ENCODE results near the gene C8B.

Gene C8B

DNA sequence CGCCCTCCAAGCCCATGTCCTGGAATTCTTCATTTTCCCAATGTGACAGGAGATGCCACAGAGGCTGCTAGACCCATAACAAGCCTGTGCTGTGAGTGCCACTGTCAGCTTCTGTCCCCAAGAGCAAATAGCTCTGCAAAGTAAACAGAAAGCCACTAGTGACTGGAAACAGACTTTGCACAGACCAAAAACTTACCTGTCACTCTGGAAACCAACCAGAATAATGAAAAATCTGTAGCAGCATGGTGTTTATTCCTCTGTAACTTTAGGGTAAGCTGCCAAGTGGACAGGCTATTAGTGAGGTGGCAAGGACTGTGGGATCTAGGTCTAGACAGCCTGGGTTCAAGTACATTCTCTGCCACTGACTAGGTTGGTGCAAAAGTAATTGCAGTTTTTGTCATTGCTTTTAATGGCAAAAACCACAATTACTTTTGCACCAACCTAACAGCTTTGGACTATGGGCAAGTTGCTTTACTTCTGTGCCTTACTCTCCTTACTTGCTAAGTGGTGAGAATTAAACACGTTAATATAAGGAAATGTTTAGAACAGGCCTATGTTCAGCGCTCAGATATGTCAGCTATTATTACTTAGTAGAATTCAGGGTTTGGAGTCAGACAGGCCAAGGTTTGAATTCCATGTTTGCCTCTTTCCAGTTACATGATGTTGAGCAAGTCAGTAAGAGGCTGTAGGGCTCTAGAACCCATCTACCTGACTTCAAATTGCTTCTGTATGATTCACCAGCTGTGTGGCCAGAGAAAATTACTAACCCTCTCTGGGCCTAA is at the start of gene C8B:
Gene C8B, minus strand, starts transcription at position 100 of the 782 bp plus-strand sequence. Its CDS starts 67 bp downstream, at position 33.
- DNase-seq, result no peak

DNA sequence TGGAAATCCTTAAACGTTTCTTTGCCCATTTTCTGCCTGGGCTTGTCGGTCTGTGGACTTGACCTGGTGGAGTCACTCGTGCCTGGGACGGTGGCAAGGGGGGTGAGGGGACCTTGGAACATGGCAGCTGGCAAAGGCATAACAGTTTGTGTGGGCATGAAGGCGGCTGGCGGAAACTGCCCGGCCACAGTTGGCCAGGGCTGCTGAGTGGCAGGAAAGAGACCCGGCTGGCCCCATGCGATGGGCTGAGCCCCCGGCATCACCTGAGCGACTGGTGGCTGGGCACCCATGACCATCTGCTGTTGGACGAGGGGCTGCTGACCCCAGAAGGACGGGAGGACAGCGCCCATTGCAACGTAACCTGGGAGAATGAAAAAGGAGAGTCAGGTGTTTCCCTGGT is 49.3 kb upstream of the C8B start:
- DNase-seq, result no peak

DNA sequence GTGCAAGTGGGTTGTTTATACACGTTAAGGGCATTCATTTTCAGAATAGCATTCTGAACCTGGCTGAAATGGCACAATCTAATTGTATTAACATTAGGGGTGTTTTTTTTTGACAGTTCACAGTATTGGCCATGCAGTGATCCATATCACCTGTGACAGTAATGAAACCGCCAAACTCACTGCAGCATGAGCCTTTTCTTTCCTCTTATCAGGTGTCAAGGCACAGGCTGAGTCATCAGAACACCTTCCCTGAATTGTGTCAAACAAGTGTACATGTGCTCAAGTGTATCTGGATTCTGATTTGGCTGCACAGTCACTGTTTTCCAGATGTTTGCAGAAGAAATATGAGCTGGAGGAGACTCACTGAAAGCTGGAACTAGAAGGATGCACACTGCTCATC is 47.7 kb upstream of the C8B start:
- no peak for DNase-seq

DNA sequence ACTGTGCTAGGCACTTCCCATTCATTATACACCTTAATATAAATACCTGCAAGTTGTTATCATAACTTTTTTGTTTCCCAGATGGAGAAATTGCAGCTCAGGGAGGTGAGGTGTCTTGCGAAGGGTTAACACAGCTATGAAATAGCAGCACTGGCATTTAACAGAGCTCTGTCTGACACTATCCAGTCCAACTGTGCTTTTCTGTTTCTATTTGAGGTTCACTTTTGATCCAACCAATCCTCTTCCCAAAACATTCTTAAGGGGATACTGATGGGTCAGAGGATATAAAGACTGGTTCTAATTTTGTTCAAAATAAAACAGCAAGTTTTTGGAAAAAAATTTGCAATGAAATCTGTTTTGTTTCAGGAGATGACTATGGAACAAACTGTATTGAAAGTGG is 46.5 kb upstream of the C8B start:
- no peak for DNase-seq

DNA sequence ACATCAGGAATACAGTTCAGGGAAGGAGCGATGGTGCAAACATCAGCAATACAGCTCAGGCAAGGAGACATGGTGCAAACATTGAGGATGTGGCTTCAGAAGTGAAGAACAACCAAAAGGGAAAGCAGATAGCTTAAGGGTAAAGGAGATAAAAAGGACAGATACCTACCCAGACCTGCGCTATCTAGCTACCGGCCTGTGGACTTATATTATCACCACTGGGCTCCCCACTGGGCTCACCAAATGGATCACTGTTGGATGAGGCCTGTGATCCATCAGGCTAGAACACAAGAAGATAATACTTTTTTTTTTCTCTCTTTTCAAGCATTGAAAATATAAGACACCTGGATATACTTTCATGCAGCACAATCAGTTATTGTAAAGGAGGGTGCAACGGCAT is 44.7 kb upstream of the C8B start:
- no peak for DNase-seq

DNA sequence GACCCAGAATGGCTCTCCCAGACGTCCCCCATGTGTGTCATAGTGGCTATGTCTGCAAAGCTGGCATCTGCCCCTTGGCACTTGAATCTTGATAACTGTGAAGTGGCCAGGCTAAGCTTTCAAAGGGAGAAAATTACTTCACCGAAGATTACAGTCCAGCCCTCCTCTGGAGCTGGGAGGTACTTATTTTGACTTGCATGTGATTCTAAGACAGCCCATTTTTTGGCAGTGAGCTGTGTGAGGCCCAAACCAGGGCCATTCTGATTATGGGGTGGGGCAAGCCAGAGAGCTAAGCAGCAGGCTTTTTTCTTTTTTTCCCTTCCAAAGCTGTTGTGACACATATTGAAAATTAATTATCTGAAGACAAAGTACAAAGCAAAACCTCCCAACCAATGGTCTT is 42.1 kb upstream of the C8B start:
- DNase-seq, result no peak

DNA sequence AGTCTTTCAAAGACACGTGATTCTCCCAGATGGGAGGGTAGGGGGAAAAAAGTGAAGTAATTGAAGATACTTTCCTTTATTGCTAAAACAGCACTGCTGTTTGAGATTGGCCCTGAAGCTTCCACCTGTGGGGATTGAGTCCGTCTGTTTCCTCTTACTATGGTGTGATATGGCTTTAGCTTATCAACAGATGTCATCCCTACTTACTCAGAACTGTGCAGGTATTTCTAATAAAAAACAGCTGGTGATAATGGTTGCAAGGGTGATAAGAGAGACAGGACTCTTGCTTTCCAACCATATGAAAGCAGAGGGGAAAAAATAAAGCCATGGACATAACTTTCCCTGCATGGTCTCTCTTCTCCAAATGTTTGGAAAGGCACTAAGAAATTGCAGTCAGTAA is 41.7 kb upstream of the C8B start:
- DNase-seq, result no peak

DNA sequence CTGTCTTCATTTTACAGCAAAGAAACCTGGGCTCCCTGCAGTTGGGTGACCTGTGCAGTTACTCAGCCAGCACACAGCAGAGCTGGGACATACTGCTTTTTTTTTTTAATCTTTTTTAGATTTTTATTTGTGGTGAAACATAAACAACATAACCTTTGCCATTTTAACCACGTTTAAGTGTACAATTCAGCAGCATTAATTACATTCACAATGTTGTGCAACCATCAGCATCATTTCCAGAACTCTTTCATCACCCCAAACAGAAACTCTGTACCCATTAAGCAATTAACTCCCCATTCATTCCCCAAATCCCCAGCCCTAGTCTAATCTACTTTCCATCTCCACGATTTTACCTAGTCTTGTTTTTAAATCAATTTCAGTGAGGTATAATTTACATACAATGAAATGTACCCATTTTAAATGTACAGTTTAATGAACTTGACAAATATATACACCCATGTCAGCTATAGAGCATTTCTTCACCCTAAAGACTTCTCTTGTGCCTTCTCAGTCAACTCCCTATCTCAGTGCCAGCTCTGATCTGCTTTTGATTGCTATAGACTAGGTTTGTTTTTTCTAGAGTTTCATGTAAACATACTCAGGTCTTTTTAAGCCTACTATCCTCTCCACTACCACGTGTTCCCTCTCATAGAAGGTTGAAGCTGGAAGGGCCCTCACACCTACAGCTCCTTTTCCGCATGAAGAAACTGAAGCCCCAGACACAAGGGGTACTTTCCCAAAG is 37.8 kb upstream of the C8B start:
- DNase-seq, result no peak

DNA sequence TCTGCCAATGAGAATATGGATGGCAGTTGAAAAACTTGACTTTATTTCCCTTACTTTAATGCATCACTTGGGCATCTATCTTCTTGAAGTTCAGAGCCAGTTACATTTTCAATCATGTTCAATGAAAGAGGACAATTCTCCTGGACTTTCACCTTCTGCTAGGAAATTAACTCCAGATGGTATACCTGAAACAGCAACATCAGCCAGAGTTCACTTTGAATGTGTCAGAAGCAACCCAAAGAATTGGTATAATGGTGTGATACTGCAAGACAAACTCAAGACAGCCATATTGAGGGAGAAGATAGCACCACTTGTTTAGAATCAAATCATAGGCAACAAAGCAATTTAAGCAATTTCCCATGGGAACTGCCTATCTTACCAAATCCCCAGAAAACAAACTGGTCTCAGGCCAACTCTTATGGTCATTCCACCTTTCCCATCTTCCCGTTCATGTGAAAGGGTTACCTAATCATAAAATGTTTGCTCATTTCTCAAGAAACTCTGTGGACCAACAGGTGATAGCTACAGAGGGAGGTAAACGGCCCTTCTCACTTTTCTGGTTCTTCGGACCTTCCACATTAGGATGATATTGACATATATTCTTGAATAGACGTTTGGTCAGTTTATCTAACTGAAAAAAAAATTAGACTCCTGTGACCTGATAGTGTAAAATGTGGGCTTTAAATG is 29.7 kb upstream of the C8B start:
- no peak for DNase-seq

DNA sequence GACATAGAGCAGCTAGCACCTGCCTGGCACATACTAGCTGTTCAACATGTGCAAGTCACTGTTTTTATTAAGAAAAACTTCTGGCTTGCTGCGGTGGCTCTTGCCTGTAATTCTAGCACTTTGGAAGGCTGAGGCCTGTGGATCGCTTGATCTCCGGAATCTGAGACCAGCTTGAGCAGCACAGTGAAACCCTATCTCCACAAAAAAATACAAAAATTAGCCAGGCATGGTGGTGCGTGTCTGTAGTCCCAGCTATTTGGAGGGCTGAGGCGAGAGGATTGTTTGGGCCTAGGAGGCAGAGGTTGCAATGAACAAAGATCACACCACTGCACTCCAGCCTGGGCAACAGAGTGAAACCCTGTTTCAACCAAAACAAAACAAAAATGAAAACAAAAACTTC is 27.7 kb upstream of the C8B start:
- no peak for DNase-seq

DNA sequence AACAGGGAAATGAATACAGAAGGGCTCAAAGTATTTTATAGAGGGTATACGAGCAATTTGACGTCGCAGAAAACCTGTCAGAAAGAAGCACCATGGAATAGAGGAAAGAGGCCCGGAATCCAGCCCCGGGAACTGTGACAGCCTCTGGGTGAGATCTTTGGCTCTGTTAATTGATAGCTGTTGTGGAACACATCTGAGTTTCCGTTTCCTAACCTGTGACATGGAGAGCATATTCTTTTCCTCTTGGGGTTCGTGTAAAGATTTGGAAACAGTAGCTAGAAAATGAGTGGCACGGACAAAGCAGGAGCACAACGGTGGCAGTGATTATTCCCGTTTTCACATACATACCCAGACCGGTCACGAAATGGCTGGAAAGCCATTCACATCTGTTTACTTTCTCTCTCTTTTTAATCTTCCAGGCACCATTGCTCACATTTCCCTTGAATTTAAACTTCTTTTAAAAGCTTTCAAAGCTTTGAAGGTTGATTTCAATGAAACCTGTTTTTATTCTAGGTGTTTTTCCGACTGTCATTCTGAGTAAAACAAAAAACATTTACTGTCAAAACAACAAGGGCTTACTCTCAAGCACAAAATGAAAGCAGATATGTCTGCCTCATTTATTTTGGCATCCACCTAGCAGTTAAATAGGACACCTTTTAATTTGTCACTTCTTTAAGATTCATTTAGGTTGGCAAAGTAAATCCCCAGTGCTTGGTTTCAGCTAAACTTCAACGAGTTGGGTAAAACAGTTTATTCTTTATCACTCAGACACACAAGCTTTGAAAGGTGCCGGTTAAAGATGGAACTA is 26.7 kb upstream of the C8B start:
- no peak for DNase-seq

DNA sequence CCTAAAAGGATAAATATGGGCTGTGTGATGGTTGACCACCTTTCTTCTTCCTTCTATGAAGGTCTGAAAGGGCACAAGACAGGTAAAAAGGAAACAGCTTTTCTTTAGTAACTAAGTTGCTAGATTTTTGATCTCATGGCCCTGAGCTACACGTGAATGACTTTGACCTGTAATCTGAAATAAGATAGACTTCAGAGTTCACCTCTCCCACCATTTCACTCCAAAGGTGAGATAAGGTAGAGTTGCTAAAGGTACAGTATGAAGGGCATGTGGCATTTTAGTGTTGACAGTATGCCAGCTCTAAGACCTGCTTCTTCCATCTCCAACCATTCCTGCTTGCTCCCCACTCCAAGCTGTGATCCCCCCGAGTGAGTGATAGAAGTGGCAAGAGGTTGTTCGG is 25.8 kb upstream of the C8B start:
- no peak for DNase-seq

DNA sequence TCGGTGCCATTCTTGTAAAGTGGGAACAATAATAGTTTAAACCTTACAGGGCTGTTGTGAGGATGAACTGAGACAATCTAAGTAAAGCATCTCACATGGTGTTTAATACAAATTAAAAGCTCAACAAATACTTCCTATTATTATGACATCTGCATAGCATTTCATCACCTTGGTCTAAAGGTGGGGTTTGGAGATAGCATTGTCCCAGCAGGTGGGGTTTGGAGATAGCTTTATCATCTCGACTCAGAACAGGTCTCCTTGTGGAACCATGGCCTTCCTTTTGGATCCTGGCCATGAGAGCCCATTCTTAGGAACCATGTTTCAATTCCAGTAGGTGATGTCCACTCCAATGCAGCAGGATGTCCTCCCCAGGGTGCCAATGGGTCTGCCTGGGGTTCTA is 20.6 kb upstream of the C8B start:
- no peak for DNase-seq

DNA sequence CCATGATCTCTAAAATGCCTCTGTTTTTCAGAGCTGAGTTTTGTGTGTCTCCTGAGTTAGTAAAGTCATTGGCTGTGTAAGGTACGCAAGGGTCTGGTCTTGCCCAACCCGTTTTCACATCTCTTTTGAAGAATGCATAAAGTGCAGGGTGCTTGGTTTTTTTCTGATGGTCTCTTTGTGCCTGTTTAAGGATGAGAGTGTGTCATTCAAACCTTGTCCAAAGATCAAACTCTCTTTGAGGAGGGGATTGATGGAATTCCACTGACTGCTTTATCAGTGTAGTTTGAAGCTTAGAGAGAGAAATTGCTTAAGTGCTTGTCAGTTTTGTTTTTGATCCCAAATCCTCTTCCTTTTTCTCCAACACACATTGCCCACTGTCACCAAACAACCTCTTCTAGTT is 20.0 kb upstream of the C8B start:
- DNase-seq, result no peak

DNA sequence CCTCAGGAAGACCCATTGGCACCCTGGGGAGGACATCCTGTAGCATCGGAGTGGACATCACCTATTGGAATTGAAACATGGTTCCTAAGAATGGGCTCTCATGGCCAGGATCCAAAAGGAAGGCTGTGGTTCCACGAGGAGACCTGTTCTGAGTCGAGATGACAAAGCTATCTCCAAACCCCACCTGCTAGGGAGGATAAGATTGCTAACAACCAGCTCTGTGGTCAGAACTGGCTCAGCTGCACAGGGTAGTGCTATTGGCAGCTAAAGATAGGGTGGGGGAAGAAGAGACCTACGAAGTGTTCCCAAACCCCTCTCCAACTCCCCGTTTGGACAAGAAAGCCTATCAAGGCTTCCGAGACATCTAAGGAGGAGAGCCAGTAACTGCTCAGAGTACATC is 17.7 kb upstream of the C8B start:
- DNase-seq, result no peak

DNA sequence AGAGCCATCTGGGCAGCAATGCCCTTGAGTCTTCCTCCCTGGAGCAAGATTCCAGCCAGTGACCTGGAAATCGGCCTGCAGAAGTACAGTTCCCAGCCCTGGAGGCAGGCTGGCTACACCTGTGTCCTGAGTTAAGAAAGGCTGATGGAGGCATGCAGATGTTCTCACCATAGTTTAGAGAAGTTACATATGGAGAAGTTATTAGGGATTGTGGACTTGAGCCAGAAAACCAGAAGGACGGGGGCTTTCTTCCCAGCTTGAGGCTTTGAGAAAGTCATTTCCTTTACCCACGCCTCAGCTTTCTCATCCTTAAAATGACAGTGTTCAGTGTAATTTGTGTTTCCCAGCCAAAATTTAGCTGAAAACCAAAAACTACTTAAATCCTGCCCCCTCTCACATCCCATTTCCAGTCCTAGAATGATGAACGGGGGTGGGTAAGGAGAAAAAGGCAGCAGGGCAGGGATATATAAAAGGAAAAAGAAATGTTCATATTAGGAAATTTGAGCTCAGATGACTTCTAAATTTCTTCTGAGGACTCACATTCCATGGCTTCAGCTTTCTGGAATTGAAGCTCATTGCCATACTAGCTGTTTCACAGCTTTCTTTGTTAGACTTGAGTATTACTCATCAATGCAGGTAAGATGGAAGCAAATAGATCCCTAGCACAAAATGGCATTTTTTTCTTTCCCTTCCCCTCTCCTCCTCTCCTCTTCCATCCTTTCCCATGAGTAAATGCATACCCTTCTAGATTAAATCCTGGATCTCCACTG is 14.4 kb upstream of the C8B start:
- DNase-seq, result no peak

DNA sequence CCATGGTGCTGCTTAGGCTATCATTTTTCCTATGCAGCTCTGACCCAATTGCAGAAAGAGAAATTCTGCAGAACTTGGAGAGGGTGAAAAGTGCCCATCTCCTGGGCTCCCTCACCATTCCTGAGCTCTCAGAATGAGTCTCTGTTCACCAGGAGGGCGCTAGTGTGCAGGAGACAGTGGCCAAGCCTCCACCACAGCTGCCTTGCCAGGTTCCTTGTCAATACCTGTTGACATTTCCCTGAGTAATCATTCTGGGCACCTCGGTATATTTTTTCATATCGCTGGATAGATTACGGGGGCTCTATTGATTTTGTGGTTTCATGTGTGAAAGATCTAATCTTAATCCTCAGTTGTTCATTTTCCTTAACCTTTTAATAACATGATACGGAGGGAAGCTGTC is 13.0 kb upstream of the C8B start:
- DNase-seq, result no peak

DNA sequence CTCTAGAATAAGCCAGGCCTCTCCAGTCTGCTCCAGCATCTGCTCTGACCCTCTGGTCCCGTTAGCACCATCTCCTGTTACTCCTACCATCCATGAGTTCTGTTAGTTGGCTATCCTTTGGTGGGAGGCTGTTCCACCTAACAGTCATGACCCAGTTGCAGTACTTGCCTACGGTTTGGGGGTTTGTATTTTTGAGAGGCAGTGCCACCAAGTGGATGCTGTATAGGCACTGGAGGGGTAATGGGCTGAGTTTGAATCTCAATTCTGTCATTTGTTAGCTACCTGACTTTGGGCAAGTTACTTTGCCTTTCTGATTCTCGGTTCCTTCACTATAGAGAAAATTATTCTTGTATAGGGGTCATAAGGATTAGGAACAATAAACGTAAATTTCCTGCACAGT is 12.1 kb upstream of the C8B start:
- DNase-seq, result no peak

DNA sequence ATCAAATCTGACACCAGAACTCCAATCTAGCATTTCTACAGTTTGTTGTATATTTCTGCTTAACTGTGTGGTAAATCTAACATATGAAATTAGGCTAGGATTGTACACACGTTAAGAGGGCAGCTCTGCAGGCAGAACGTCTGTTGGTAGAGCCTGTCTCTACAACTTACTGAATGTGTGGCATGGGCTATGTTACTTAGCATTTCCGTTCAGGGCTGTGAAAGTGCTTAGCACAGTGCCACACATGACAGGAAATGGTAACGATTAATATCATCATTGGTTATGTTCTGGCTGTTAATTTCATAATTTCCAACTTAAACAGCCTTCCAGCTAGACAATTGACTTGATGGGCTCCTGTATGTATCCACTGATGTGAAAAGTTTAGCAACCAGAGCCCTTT is 9.6 kb upstream of the C8B start:
- DNase-seq, result no peak

DNA sequence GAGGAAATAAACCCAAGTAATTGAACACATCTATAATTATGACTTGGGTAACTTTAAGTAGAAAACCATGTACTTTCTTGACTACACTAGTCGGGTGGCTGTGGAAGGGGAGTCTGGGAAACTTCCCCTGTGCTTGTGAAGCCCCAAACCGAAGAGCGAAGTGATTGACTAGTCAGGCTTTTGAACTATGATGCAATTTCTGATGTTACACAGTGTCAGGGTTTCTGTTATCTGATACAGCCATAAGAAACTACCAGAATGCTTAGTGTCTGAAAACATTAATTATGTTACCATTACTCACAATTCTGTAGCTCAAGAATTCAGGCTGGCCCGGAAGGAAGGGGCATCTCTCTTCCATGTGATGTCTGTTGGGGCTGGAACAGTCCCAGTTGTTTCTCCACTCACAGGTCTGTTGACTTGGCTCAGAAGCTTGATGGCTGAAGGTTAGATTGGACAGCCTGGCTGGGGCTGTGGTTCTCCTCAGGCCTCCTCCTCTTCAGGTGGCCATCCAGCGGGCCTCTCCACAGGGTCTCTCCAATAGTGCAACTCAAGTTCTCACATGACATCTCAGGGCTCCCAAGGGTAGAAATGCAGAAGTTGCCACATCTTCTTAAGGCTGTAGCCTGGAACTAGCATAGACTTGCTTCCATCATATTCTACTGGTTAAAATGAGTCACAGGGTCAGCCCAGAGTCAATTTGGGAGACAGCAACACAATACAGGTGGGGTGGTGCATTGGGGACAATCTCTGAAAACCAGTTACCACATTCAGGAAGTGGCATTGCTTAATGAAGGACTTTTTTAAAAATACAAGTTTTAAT is 8.3 kb upstream of the C8B start:
- no peak for DNase-seq

DNA sequence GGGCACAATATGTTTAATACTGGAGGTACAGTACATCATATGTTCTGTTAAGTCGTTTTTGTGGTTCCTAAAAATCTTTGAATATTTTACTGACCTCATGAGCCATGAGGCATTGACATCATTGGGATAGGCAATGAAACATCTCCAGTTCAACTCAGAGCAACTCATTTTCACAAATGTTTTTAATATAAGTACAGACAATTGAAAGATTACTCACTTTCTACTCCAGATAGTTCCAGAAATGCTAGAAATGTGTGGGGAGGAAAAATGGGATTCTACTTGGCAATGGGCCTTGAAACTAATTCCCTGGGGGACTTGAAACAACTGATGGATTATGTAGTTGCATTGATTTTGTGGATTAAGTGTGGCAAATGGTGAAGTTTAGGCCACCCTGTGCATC is 7.2 kb upstream of the C8B start:
- no peak for DNase-seq

DNA sequence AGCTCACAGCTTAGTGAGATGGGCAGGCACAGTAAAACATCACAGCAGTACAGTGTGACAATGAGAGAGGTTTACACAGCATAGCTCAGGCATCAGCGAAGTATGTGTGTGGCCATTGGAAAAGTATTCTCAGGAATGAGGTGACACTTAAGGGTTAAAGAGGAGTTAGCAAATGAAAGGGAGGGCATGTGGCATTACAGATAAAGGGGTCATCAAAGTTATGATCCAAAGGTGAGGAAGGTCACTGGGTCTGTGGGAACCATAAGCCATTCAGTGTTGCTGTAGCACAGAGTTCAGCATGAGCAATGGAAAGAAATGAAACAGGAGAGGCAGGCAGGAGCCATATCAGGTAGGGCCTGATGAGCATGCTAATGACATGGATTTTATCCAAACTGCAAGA is 4.5 kb upstream of the C8B start:
- DNase-seq, result no peak
